ENCODE results near the gene MYO7B.
A peak's percentile ranks its signal among the peaks of the same experiment; 100 is the strongest.

The MYO7B gene

DNA sequence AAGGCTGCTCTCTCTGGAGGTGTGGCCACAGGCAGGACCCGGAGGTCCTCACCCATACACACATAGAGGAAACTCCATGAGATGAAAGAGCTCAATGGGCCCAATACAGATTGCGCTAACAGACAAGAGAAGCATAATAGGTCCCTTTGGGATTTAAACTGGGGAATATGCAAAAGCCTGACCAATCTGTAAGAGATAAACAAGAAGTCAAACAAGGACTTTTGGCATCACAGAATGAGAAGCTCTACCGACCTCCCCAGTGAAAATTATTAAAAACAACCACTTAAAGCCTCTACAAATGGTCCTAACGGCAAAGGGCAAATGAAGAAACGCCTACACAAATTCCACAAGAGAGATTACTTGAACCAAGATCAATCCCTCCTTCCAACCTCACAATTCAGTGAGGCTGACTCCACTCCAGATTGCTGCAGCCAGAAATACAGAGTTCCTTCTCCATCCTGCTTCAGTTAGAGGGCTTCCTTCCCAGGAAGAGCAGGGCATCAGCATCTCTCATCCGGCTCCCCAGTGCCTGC is 20.0 kb upstream of the MYO7B start:
- Histone ChIP-seq H3K79me1 (replicated peaks; ENCODE audit: low read length, poor library complexity, severe bottlenecking) (peaks cover 11% of the 10 kb centered on the region), H4K8ac (ENCODE audit: low read length) (no peak overlapping the region), H3K4me1 (ENCODE audit: control insufficient read depth, insufficient read depth, low read depth, low read length) (peaks cover 5% of the 10 kb centered on the region), H3K4ac (ENCODE audit: low read depth in 1 of 2, low read length in 2 of 2) (no peak overlapping the region), H3K27me3 (ENCODE audit: control insufficient read depth in 1 of 2, insufficient read depth in 1 of 2, low read length in 2 of 2) (no peaks in the 10 kb centered on the region), H3K9ac (ENCODE audit: low read length) (peak overlapping the region; percentile 91), H2AK5ac (ENCODE audit: low read length, severe bottlenecking) (no peak overlapping the region), H3K27ac (ENCODE audit: low read length, poor library complexity, severe bottlenecking) (no peak overlapping the region), H4K91ac (ENCODE audit: low read length) (no peak overlapping the region), H3K36me3 (ENCODE audit: control insufficient read depth in 1 of 2, insufficient read depth in 2 of 2, low read depth in 1 of 2, low read length in 2 of 2) (peaks cover 26 to 50% of the 10 kb centered on the region in 2 experiments), H2BK15ac (ENCODE audit: low read depth, poor library complexity, severe bottlenecking) (peak overlapping the region; percentile 3), H2BK5ac (ENCODE audit: low read depth, low read length, poor library complexity, severe bottlenecking) (no peak overlapping the region), H3K18ac (ENCODE audit: low read depth in 1 of 2, low read length in 2 of 2) (no peak overlapping the region), H2BK120ac (ENCODE audit: low read depth, low read length) (no peak overlapping the region), H3K4me3 (ENCODE audit: insufficient read depth in 1 of 2, low read depth in 1 of 2, low read length in 2 of 2) (peak overlapping the region in 1 of 2 experiments; percentile 43), H2BK12ac (ENCODE audit: low read length in 2 of 2) (no peak overlapping the region), H3K4me2 (ENCODE audit: low read length, poor library complexity, severe bottlenecking) (no peak overlapping the region), H3K23ac (ENCODE audit: low read length in 2 of 2) (no peak overlapping the region), H3K9me3 (ENCODE audit: control insufficient read depth, low read length) (no peaks in the 10 kb centered on the region), H3K14ac (ENCODE audit: low read length in 2 of 2) (no peak overlapping the region), H2AFZ (ENCODE audit: low read depth, low read length) (no peak overlapping the region)
- DNase-seq = no peak
- 89% methylated on average over 6 of the region's 6 CpGs for WGBS

DNA sequence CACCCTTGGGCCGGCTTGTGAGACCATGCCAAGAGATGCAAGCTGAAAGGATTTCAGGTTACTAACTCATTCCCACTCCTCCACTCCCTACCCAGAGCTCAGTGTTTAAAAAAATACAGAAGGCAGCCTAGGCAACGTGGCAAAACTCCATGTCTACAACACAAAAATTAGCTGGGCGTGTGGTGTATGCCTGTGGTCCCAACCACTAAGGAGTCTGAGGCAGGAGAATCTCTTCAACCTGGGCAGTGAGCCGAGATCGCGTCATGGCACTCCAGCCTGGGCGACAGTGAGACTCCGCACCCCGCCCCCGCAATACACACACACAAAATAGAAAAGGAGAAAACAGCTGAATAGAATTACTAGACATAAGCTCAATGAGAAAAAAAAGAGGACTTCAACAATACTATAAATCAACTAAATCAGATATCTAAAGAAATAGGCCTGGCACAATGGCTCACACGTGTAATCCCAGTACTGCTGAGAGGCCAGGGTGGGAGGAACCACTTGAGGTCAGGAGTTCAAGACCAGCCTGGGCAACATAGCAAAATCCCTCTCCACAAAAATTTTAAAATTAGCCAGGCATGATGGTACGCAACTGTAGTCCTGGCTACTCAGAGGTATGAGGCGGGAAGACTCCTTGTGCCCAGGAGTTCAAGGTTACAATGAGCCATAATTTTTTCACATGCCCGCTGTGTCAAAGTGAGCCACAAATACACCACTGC is 19.3 kb upstream of the MYO7B start:
- no peak overlapping the region for H3K18ac ChIP-seq (ENCODE audit: low read depth in 1 of 2, low read length in 2 of 2)
- no peak overlapping the region for H2BK12ac ChIP-seq (ENCODE audit: low read length in 2 of 2)
- no peak overlapping the region for H2AK5ac ChIP-seq (ENCODE audit: low read length, severe bottlenecking)
- peak overlapping the region in 1 of 2 experiments; percentile 43 for H3K4me3 ChIP-seq (ENCODE audit: insufficient read depth in 1 of 2, low read depth in 1 of 2, low read length in 2 of 2)
- no peak overlapping the region for H2BK5ac ChIP-seq (ENCODE audit: low read depth, low read length, poor library complexity, severe bottlenecking)
- H2BK120ac ChIP-seq (ENCODE audit: low read depth, low read length) = no peak overlapping the region
- WGBS = 98% methylated on average over 7 of the region's 14 CpGs
- H3K27ac ChIP-seq (ENCODE audit: low read length, poor library complexity, severe bottlenecking) = no peak overlapping the region
- no peaks in the 10 kb centered on the region for H3K9me3 ChIP-seq (ENCODE audit: control insufficient read depth, low read length)
- H3K27me3 ChIP-seq (ENCODE audit: control insufficient read depth in 1 of 2, insufficient read depth in 1 of 2, low read length in 2 of 2) = no peaks in the 10 kb centered on the region
- no peak overlapping the region for H4K8ac ChIP-seq (ENCODE audit: low read length)
- H3K14ac ChIP-seq (ENCODE audit: low read length in 2 of 2) = no peak overlapping the region
- H2AFZ ChIP-seq (ENCODE audit: low read depth, low read length) = no peak overlapping the region
- no peak overlapping the region for H3K4me2 ChIP-seq (ENCODE audit: low read length, poor library complexity, severe bottlenecking)
- no peak for DNase-seq
- H3K4ac ChIP-seq (ENCODE audit: low read depth in 1 of 2, low read length in 2 of 2) = no peak overlapping the region
- peak overlapping the region; percentile 91 for H3K9ac ChIP-seq (ENCODE audit: low read length)
- H3K23ac ChIP-seq (ENCODE audit: low read length in 2 of 2) = no peak overlapping the region
- no peak overlapping the region for H4K91ac ChIP-seq (ENCODE audit: low read length)
- H3K4me1 ChIP-seq (ENCODE audit: control insufficient read depth, insufficient read depth, low read depth, low read length) = peaks cover 5% of the 10 kb centered on the region
- no peak overlapping the region for H2BK15ac ChIP-seq (ENCODE audit: low read depth, poor library complexity, severe bottlenecking)
- peaks cover 9% of the 10 kb centered on the region for H3K79me1 ChIP-seq (replicated peaks; ENCODE audit: low read length, poor library complexity, severe bottlenecking)
- H3K36me3 ChIP-seq (ENCODE audit: control insufficient read depth in 1 of 2, insufficient read depth in 2 of 2, low read depth in 1 of 2, low read length in 2 of 2) = peaks cover 26 to 48% of the 10 kb centered on the region in 2 experiments

DNA sequence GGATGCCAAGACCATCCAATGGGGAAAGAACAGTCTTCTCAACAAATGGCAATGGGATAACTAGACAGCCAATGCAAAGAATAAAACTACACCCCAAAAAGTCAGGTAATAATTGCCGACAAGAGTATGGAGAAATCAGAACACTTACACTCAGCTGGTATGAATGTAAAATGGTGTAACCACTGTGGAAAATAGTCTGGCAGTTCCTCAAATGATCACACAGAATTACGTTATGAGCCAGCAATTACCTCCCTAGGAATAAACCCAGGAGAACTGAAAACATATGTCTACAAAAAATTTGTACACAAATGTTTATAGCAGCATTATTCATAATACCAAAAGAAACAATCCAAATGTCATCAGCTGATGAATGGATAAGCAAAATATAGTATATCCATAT is 18.0 kb upstream of the MYO7B start:
- H3K14ac ChIP-seq (ENCODE audit: low read length in 2 of 2) = no peak overlapping the region
- no peak overlapping the region for H2BK12ac ChIP-seq (ENCODE audit: low read length in 2 of 2)
- H2BK120ac ChIP-seq (ENCODE audit: low read depth, low read length) = no peak overlapping the region
- H2BK5ac ChIP-seq (ENCODE audit: low read depth, low read length, poor library complexity, severe bottlenecking) = no peak overlapping the region
- H3K23ac ChIP-seq (ENCODE audit: low read length in 2 of 2) = no peak overlapping the region
- DNase-seq = no peak
- no peak overlapping the region for H4K8ac ChIP-seq (ENCODE audit: low read length)
- WGBS = no CpG with 5 or more reads among the region's 2 CpGs
- no peak overlapping the region for H4K91ac ChIP-seq (ENCODE audit: low read length)
- H3K27ac ChIP-seq (ENCODE audit: low read length, poor library complexity, severe bottlenecking) = no peak overlapping the region
- H3K9ac ChIP-seq (ENCODE audit: low read length) = no peak overlapping the region
- H3K9me3 ChIP-seq (ENCODE audit: control insufficient read depth, low read length) = no peaks in the 10 kb centered on the region
- no peak overlapping the region for H3K4me3 ChIP-seq (ENCODE audit: insufficient read depth in 1 of 2, low read depth in 1 of 2, low read length in 2 of 2)
- no peak overlapping the region for H2AFZ ChIP-seq (ENCODE audit: low read depth, low read length)
- H3K4me2 ChIP-seq (ENCODE audit: low read length, poor library complexity, severe bottlenecking) = no peak overlapping the region
- H3K79me1 ChIP-seq (replicated peaks; ENCODE audit: low read length, poor library complexity, severe bottlenecking) = peaks cover 7% of the 10 kb centered on the region
- H2AK5ac ChIP-seq (ENCODE audit: low read length, severe bottlenecking) = no peak overlapping the region
- no peaks in the 10 kb centered on the region for H3K27me3 ChIP-seq (ENCODE audit: control insufficient read depth in 1 of 2, insufficient read depth in 1 of 2, low read length in 2 of 2)
- H2BK15ac ChIP-seq (ENCODE audit: low read depth, poor library complexity, severe bottlenecking) = no peak overlapping the region
- H3K18ac ChIP-seq (ENCODE audit: low read depth in 1 of 2, low read length in 2 of 2) = no peak overlapping the region
- H3K4me1 ChIP-seq (ENCODE audit: control insufficient read depth, insufficient read depth, low read depth, low read length) = peaks cover 5% of the 10 kb centered on the region
- peaks cover 26 to 57% of the 10 kb centered on the region in 2 experiments for H3K36me3 ChIP-seq (ENCODE audit: control insufficient read depth in 1 of 2, insufficient read depth in 2 of 2, low read depth in 1 of 2, low read length in 2 of 2)
- H3K4ac ChIP-seq (ENCODE audit: low read depth in 1 of 2, low read length in 2 of 2) = no peak overlapping the region

DNA sequence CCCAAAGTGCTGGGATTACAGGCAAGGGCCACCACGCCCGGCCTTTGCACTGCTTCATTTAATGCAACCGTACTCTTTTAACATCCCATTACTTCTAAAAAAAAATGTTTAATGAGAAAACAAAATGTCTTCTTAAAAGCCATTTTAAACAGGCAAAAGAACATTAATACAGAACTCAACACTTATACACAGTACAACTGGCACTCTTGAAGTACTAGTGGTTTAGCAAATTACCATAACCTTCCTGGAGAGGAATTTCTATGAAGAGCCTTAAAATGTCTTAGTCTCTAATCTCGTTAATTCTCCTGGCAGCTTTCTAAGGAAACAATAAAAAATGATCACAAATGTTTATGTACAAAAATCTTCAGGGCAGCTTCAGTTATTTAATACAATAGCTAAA is 15.1 kb upstream of the MYO7B start:
- H2BK5ac ChIP-seq (ENCODE audit: low read depth, low read length, poor library complexity, severe bottlenecking) = no peak overlapping the region
- peaks cover 21 to 58% of the 10 kb centered on the region in 2 experiments for H3K36me3 ChIP-seq (ENCODE audit: control insufficient read depth in 1 of 2, insufficient read depth in 2 of 2, low read depth in 1 of 2, low read length in 2 of 2)
- H3K27me3 ChIP-seq (ENCODE audit: control insufficient read depth in 1 of 2, insufficient read depth in 1 of 2, low read length in 2 of 2) = no peaks in the 10 kb centered on the region

More for the DNA sequence above, 15.1 kb upstream of the MYO7B start:
- H2BK12ac ChIP-seq (ENCODE audit: low read length in 2 of 2) = no peak overlapping the region
- no peak overlapping the region for H3K23ac ChIP-seq (ENCODE audit: low read length in 2 of 2)
- H3K9ac ChIP-seq (ENCODE audit: low read length) = no peak overlapping the region
- H3K4me3 ChIP-seq (ENCODE audit: insufficient read depth in 1 of 2, low read depth in 1 of 2, low read length in 2 of 2) = no peak overlapping the region
- H3K14ac ChIP-seq (ENCODE audit: low read length in 2 of 2) = no peak overlapping the region
- no peak for DNase-seq
- no peak overlapping the region for H3K18ac ChIP-seq (ENCODE audit: low read depth in 1 of 2, low read length in 2 of 2)
- H2BK120ac ChIP-seq (ENCODE audit: low read depth, low read length) = no peak overlapping the region
- peaks cover 6% of the 10 kb centered on the region for H3K4me1 ChIP-seq (ENCODE audit: control insufficient read depth, insufficient read depth, low read depth, low read length)
- no peak overlapping the region for H4K91ac ChIP-seq (ENCODE audit: low read length)
- no peaks in the 10 kb centered on the region for H3K9me3 ChIP-seq (ENCODE audit: control insufficient read depth, low read length)
- WGBS = no CpG with 5 or more reads among the region's 4 CpGs
- no peaks in the 10 kb centered on the region for H3K79me1 ChIP-seq (replicated peaks; ENCODE audit: low read length, poor library complexity, severe bottlenecking)
- no peak overlapping the region for H2AK5ac ChIP-seq (ENCODE audit: low read length, severe bottlenecking)
- H2BK15ac ChIP-seq (ENCODE audit: low read depth, poor library complexity, severe bottlenecking) = no peak overlapping the region
- no peak overlapping the region for H3K4me2 ChIP-seq (ENCODE audit: low read length, poor library complexity, severe bottlenecking)
- no peak overlapping the region for H3K27ac ChIP-seq (ENCODE audit: low read length, poor library complexity, severe bottlenecking)
- no peak overlapping the region for H2AFZ ChIP-seq (ENCODE audit: low read depth, low read length)
- H3K4ac ChIP-seq (ENCODE audit: low read depth in 1 of 2, low read length in 2 of 2) = no peak overlapping the region
- no peak overlapping the region for H4K8ac ChIP-seq (ENCODE audit: low read length)

Data from mesenchymal stem cell (in vitro differentiated cells and primary cell).